ENCODE measurements around the gene SYNGAP1. TPM values are rescaled to one million over a fixed set of nuclear protein-coding genes. Genes with fewer than 3 reads are reported as not detected.

Gene SYNGAP1
- total RNA-seq, 2 experiments from 2014 or later, result 43.6 to 45.6 TPM

DNA sequence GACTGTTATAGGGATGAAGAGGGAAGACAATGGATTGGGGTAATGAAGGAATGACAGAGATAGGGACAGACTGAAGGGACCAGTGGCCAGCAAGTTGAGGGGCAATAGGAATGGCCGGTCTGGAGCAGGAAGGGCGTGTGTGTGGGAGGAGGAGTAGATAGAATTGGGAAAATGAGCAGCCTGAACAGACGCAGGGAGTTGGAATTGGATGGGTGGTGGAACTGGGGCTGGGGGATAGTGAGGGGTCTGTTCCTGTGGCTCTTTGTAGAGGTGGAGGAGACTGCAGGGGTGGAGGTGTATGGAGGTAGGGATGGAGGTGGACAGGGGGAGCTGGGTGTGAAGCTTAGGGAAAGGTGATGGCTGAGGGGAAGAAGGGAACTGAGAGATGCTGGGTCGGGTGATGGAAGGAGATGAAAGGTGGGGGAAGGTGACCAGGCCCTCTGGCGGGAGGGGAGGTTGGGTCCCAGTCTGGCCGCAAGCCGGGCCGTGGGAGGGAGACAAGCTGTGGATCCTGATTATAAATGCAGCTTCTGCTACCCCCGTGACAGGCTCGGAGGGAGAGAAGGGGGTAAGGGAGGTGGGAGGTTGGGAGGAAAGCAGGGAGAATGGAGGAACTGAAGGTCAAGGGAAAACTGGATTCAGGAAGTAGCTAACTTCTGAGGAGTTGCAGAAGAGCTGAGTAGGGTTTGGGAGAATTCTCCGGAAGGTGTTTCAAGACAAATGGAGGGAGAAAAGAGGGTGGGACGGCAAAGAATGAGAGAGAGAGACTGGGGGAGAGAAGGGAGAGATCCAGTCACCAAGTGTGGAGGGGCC lies 5.2 kb downstream of the SYNGAP1 start:
- DNase-seq (no peak), ATAC-seq (no peak)
- Mint-ChIP-seq H3K4me1 (peaks cover 59% of the 10 kb centered on the region), H3K36me3 (ENCODE audit: low read depth) (peaks cover 14% of the 10 kb centered on the region), H3K9me3 (ENCODE audit: low read depth) (no peaks in the 10 kb centered on the region), H3K4me3 (peak overlapping the region; percentile 88), H3K27ac (peak overlapping the region; percentile 90), H3K27me3 (no peaks in the 10 kb centered on the region)
- ChIA-PET POLR2A (interaction anchor here (0.9 to 1.5 kb wide), 4 partner anchors 30 to 148 kb away, joined by 3 to 7 read pairs (median 4); partner anchors contain the start of genes B3GALT4, KIFC1, ZBTB22 and ZBTB9), CTCF (interaction anchor here (0.6 to 1.6 kb wide), 6 partner anchors 9 to 155 kb away, joined by 3 to 11 read pairs (median 3); no protein-coding TSS in a partner anchor)
- intact Hi-C loops (cut with DNase I, micrococcal nuclease), result loop anchor here in 1 of 2 experiments (1.0 to 5.0 kb wide), 2 partner anchors 15 to 197 kb away; partner anchors contain the start of gene ITPR3

GRCh38 chr6:33425668-33426577 lies 6.1 kb downstream of the SYNGAP1 start:
- no peaks in the 10 kb centered on the region for H3K27me3 Mint-ChIP-seq

GRCh38 chr6:33426590-33427511 lies 7.0 kb downstream of the SYNGAP1 start:
- ATAC-seq (peak; percentile 20), DNase-seq (peak; percentile 43)

More at GRCh38 chr6:33425668-33426577, 6.1 kb downstream of the SYNGAP1 start:
- H3K9me3 Mint-ChIP-seq (ENCODE audit: low read depth), result no peaks in the 10 kb centered on the region
- H3K4me1 Mint-ChIP-seq, result peaks cover 65% of the 10 kb centered on the region
- peak overlapping the region; percentile 90 for H3K27ac Mint-ChIP-seq
- CTCF ChIA-PET, result interaction anchor here (0.6 to 1.6 kb wide), 5 partner anchors 9 to 113 kb away, joined by 3 to 11 read pairs (median 4); no protein-coding TSS in a partner anchor
- intact Hi-C loops (cut with DNase I, micrococcal nuclease), result loop anchor here (1.0 to 5.0 kb wide), 8 partner anchors 8 to 196 kb away; partner anchors contain the start of genes CUTA (in 2 of the 2), KIFC1 (in 2 of the 2), ITPR3 (in 1 of the 2) and PHF1 (in 1 of the 2)
- peak; percentile 49 for ATAC-seq
- peak overlapping the region; percentile 88 for H3K4me3 Mint-ChIP-seq
- POLR2A ChIA-PET, result interaction anchor here (1.1 to 1.5 kb wide), 3 partner anchors 29 to 149 kb away, joined by 3 to 7 read pairs (median 6); partner anchors contain the start of genes B3GALT4, KIFC1 and ZBTB9
- peak; percentile 93 for DNase-seq
- H3K36me3 Mint-ChIP-seq (ENCODE audit: low read depth), result peaks cover 14% of the 10 kb centered on the region

DNA sequence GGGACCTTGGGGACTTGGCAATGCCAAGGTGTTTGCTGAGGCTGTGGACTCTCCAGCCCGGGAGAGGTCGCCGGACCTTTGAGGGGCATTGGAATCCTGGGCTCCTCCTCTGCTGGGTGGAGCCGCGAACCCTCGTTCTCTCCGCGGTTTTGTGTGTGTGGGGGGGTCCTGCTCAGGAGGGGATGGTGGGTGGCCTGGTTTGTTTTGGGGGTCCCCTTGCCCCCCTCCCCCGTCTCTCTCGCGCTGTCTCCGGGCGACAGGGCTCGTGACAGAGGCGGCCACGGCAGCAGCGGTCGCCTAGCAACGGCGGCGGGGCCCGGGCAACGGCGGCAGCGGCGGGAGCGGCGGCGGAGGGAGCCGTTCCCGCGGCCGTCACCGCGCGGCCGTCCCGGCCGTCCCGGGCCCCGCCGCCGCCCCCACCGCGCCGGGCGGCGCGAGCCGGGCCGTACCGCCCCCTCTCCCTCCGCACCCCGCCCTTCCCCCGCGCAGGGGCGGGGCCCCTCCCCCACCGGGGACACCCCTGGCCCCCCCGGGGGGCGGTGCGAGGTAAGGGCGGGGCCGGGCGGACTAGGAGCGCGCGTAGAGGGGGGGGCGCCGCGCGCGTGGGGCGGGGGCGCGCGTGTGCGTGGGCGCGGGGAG lies 7.8 kb downstream of the SYNGAP1 start:
- Mint-ChIP-seq H3K27me3 (no peaks in the 10 kb centered on the region), H3K36me3 (ENCODE audit: low read depth) (peaks cover 15% of the 10 kb centered on the region), H3K4me3 (peak overlapping the region; percentile 88), H3K27ac (peak overlapping the region; percentile 90), H3K9me3 (ENCODE audit: low read depth) (no peaks in the 10 kb centered on the region), H3K4me1 (peaks cover 70% of the 10 kb centered on the region)
- POLR2A ChIA-PET, result no interaction called here
- peak; percentile 78 for DNase-seq
- no peak for ATAC-seq
- CTCF ChIA-PET, result no interaction called here
- intact Hi-C loops (cut with DNase I, micrococcal nuclease), result loop anchor here (2.0 to 5.0 kb wide), 4 partner anchors 17 to 195 kb away; partner anchors contain the start of genes ITPR3 (in 1 of the 2), KIFC1 (in 1 of the 2) and PHF1 (in 1 of the 2)

More at GRCh38 chr6:33426590-33427511, 7.0 kb downstream of the SYNGAP1 start:
- H3K4me3 Mint-ChIP-seq, result peak overlapping the region; percentile 88
- ChIA-PET POLR2A (interaction anchor here (1.5 kb wide), 1 partner anchor 150 kb away, joined by 6 read pairs; the partner anchor contains the start of gene B3GALT4), CTCF (interaction anchor here (0.6 to 1.6 kb wide), 4 partner anchors 13 to 114 kb away, joined by 3 to 11 read pairs (median 4); no protein-coding TSS in a partner anchor)
- peaks cover 14% of the 10 kb centered on the region for H3K36me3 Mint-ChIP-seq (ENCODE audit: low read depth)
- no peaks in the 10 kb centered on the region for H3K9me3 Mint-ChIP-seq (ENCODE audit: low read depth)
- peaks cover 63% of the 10 kb centered on the region for H3K4me1 Mint-ChIP-seq
- H3K27me3 Mint-ChIP-seq, result no peaks in the 10 kb centered on the region
- intact Hi-C loops (cut with DNase I, micrococcal nuclease), result loop anchor here (1.0 to 5.0 kb wide), 7 partner anchors 9 to 195 kb away; partner anchors contain the start of genes CUTA (in 2 of the 2), KIFC1 (in 2 of the 2), ITPR3 (in 1 of the 2) and PHF1 (in 1 of the 2)
- H3K27ac Mint-ChIP-seq, result peak overlapping the region; percentile 90

- POLR2A ChIA-PET, result interaction anchor here (0.5 to 0.8 kb wide), 2 partner anchors 10 to 86 kb away, joined by 3 to 5 read pairs; partner anchors contain the start of gene CUTA
- CTCF ChIA-PET, result interaction anchor here (0.7 to 1.4 kb wide), 9 partner anchors 10 to 193 kb away, joined by 3 to 5 read pairs (median 3); partner anchors contain the start of genes CUTA, ITPR3 and RGL2
- H3K4me3 Mint-ChIP-seq, result peak overlapping the region; percentile 84
- peaks cover 74% of the 10 kb centered on the region for H3K4me1 Mint-ChIP-seq
- H3K27ac Mint-ChIP-seq, result peak overlapping the region; percentile 85
- H3K9me3 Mint-ChIP-seq (ENCODE audit: low read depth), result no peaks in the 10 kb centered on the region
- ATAC-seq (no peak), DNase-seq (peak; percentile 63)
- intact Hi-C loops (cut with DNase I, micrococcal nuclease), result loop anchor here in 1 of 2 experiments (5.0 kb wide), 1 partner anchor 194 kb away; the partner anchor contains the start of gene ITPR3
- H3K27me3 Mint-ChIP-seq, result no peaks in the 10 kb centered on the region
- H3K36me3 Mint-ChIP-seq (ENCODE audit: low read depth), result peaks cover 19% of the 10 kb centered on the region
Measured at GRCh38 chr6:33428224-33428965, 8.5 kb downstream of the SYNGAP1 start.

DNA sequence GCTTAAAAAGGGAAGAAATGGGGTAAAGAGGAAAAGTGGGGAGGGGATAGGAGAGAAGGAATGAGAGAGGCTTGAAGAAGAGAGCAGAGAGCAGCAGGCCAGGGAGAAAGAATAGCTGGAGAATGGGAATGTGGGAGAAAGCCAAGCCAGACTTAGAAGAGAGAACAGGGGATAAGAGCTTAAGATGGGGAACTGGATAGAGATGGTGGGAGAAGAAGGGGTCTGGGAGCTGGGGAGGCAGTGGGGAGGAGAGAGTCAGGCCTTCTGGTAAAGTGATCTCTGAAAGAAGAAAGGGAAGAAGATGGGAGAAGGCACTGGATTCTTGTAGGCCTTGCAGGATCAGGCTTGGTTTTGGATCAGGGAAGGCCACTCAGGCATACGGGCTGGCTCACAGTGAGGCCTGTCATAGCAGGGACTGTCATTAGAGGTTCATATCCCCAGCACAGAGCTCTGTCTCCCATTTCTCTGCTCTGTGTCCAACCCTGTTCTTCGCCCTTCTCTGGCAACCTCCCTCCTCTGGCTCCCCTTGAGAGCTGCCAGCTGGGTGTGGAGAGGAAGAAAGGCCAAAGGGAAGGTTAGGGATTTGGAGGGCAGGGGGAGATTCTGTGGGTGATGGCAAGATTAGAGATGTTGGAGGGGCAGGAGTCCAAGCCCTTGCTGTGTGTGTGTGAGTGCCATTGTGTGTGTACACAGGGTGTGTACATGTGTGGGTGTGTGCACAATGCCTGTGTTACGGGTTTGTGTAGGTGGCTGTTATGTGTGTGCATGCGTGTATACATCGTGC lies 9.3 kb downstream of the SYNGAP1 start:
- peaks cover 71% of the 10 kb centered on the region for H3K4me1 Mint-ChIP-seq
- ATAC-seq, result no peak
- H3K27ac Mint-ChIP-seq, result peak overlapping the region; percentile 85
- H3K27me3 Mint-ChIP-seq, result no peaks in the 10 kb centered on the region
- H3K4me3 Mint-ChIP-seq, result peak overlapping the region; percentile 84
- ChIA-PET POLR2A (interaction anchor here (0.5 to 0.8 kb wide), 3 partner anchors 11 to 141 kb away, joined by 3 to 5 read pairs (median 3); partner anchors contain the start of gene CUTA), CTCF (interaction anchor here (0.7 to 1.4 kb wide), 11 partner anchors 11 to 792 kb away, joined by 3 to 5 read pairs (median 3); partner anchors contain the start of genes CUTA, ITPR3 and RGL2)
- H3K36me3 Mint-ChIP-seq (ENCODE audit: low read depth), result peaks cover 20% of the 10 kb centered on the region
- intact Hi-C loops (cut with DNase I, micrococcal nuclease), result loop anchor here in 1 of 2 experiments (5.0 kb wide), 1 partner anchor 193 kb away; the partner anchor contains the start of gene ITPR3
- H3K9me3 Mint-ChIP-seq (ENCODE audit: low read depth), result no peaks in the 10 kb centered on the region
- no peak for DNase-seq

DNA sequence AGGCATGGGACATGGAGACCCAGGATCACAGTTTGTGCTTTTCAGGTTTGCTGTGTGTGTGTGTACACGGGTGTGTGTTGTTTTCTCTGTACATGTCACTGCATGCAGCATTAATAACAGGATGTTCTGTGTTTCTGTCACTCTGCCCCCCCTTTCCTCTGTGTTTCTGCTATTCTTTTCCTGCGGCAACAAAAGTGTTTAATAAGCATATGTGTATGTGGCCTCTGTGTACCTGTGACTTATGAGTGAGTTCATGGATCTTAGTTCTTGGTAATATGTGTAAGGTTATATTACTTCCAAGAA lies 9.8 kb downstream of the SYNGAP1 start:
- ChIA-PET POLR2A (interaction anchor here (0.5 to 1.7 kb wide), 2 partner anchors 11 to 141 kb away, joined by 3 to 7 read pairs; partner anchors contain the start of gene CUTA), CTCF (interaction anchor here (0.7 to 1.6 kb wide), 8 partner anchors 11 to 792 kb away, joined by 3 to 6 read pairs (median 3); partner anchors contain the start of genes CUTA, ITPR3 and ZBTB9)
- DNase-seq (no peak), ATAC-seq (no peak)
- H3K4me1 Mint-ChIP-seq, result peaks cover 66% of the 10 kb centered on the region
- no peaks in the 10 kb centered on the region for H3K27me3 Mint-ChIP-seq
- no peaks in the 10 kb centered on the region for H3K9me3 Mint-ChIP-seq (ENCODE audit: low read depth)
- intact Hi-C loops (cut with DNase I, micrococcal nuclease), result loop anchor here (2.0 to 5.0 kb wide), 2 partner anchors 25 to 193 kb away; partner anchors contain the start of genes ITPR3 (in 1 of the 2) and ZBTB9 (in 1 of the 2)
- peak overlapping the region; percentile 84 for H3K4me3 Mint-ChIP-seq
- peak overlapping the region; percentile 85 for H3K27ac Mint-ChIP-seq
- peaks cover 14% of the 10 kb centered on the region for H3K36me3 Mint-ChIP-seq (ENCODE audit: low read depth)

DNA sequence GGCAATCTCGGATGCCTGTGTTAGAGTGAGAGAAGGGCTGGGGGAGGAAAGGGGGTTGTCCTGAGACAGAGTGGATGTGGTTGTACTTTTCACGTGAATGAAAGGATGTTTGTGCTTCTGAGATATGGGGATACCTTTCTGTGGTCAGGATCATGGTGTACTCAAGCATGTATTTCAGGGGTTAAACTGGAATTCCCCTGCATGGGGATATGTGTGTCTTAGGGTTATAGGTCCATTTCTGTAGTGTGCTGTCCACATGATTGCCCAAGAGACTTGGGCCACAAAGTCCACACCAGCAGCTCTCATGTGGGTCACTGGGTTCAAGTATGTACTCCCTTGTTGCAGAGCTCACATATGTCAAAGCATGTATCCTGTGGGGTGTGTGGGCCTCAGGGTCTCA lies 10.5 kb downstream of the SYNGAP1 start:
- Mint-ChIP-seq H3K27me3 (no peaks in the 10 kb centered on the region), H3K27ac (peak overlapping the region; percentile 56), H3K36me3 (ENCODE audit: low read depth) (peaks cover 9% of the 10 kb centered on the region), H3K4me1 (peaks cover 59% of the 10 kb centered on the region), H3K4me3 (peak overlapping the region; percentile 84), H3K9me3 (ENCODE audit: low read depth) (no peaks in the 10 kb centered on the region)
- ATAC-seq (no peak), DNase-seq (no peak)
- intact Hi-C loops (cut with DNase I, micrococcal nuclease), result loop anchor here in 1 of 2 experiments (2.0 kb wide), 1 partner anchor 24 kb away; the partner anchor contains the start of gene ZBTB9
- ChIA-PET POLR2A (interaction anchor here (0.6 to 1.7 kb wide), 8 partner anchors 12 to 459 kb away, joined by 3 to 7 read pairs (median 3); partner anchors contain the start of genes CUTA, KIFC1 and ZBTB9), CTCF (interaction anchor here (0.6 to 1.6 kb wide), 9 partner anchors 12 to 791 kb away, joined by 3 to 8 read pairs (median 3); partner anchors contain the start of genes CUTA, ITPR3 and ZBTB9)

Data from activated CD4-positive, alpha-beta T cell treated with anti-CD3 and anti-CD28 coated beads for 36 hours (primary cell).